HuH-7.5 (cell line): Measurements from ENCODE around the gene THOC2.

Source experiments
- DNase-seq: peaks from one replicate; pipeline ENCODE4 v3.0.0; 2011; ENCODE audit warnings: low spot score

The THOC2 gene

DNA sequence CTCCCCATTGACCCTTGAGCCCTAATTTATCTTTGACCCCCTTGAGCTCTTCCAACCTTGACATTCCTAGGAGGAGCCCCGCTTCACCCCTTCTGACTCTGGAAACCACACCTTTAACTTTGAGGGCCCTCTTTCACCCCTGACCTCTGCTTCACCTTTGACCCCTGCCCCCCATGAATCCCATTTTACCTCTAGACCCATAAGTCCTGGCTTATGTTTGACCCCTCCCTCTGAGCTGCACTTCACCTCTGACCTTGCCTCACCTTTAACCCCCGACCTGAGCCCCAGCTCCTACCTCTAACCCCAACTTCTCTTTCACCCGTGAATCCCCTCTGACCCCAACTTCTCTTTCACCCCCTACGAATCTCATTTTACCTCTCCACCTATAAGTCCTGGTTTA is 169.7 kb downstream of the THOC2 start:
- DNase-seq = no peak

DNA sequence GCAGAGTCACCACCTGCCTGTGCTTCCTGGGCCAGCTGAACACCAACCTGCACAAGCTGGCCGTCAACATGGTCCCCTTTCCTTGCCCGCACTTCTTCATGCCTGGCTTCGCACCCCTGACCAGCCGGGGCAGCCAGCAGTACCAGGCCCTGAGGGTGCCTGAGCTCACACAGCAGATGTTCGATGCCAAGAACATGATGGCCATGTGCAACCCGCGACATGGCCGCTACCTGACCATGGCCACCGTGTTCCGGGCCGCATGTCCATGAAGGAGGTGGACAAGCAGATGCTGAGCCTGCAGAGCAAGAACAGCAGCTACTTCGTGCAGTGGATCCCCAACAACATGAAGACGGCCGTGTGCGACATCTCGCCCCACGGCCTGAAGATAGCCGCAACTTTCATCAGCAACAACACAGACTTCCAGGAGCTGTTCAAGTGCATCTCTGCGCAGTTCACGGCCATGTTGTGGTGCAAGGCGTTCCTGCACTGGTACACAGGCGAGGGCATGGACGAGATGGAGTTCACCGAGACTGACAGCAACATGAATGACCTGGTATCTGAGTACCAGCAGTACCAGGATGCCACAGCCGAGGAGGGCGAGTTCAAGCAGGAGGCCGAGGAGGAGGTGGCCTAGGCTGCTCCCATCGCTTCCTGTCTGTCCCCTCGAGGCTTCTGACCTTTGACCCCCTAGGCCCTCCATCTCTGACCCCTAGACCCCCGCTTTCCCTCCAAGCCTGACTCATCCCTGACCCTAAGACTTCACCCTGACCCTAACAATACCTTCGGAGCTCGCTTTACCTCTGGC is 170.3 kb downstream of the THOC2 start:
- DNase-seq = no peak

- no peak for DNase-seq
These were observed 171.2 kb downstream of the THOC2 start for GRCh38 chrX:123561439-123562215.

GRCh38 chrX:123550829-123551228 is 182.0 kb downstream of the THOC2 start:
- no peak for DNase-seq
